IMR-90 (cell line): ENCODE results near the gene HMGCL.
A peak's percentile ranks its signal among the peaks of the same experiment; 100 is the strongest.

ENCODE experiments used
- BHLHE40 ChIP-seq: fragments of 150-350 bp; IDR thresholded peaks from 2 replicates; pipeline ENCODE4 v1.6.1; 2016; ENCODE audit warnings: mild to moderate bottlenecking, low read depth, low read length
- CEBPB ChIP-seq: IDR thresholded peaks from 2 replicates; pipeline ENCODE4 v1.6.1; 2012; ENCODE audit warnings: low read depth, low read length, improper control_type of control experiment
- CHD1 ChIP-seq: IDR thresholded peaks from 2 replicates; pipeline ENCODE4 v1.6.1; 2012; ENCODE audit warnings: low read depth, low read length, improper control_type of control experiment
- CTCF ChIP-seq: conservative IDR thresholded peaks from 2 replicates; pipeline ENCODE4 v1.5.1; 2012; ENCODE audit warnings: mild to moderate bottlenecking, low read depth, low read length, improper control_type of control experiment
- ELK1 ChIP-seq: fragments of 150-350 bp; IDR thresholded peaks from 2 replicates; pipeline ENCODE4 v1.6.1; 2016; ENCODE audit warnings: low read depth, mild to moderate bottlenecking, low read length, moderate library complexity, borderline replicate concordance
- FOS ChIP-seq: fragments of 150-350 bp; IDR thresholded peaks from 2 replicates; pipeline ENCODE4 v1.6.1; 2016; ENCODE audit warnings: low read depth, low read length
- MAFK ChIP-seq: IDR thresholded peaks from 2 replicates; pipeline ENCODE4 v1.6.1; 2012; ENCODE audit warnings: low read depth, low read length, improper control_type of control experiment
- MXI1 ChIP-seq: IDR thresholded peaks from 2 replicates; pipeline ENCODE4 v1.6.1; 2012; ENCODE audit warnings: low read depth, mild to moderate bottlenecking, low read length, moderate library complexity, borderline replicate concordance
- NFE2L2 ChIP-seq: fragments of 150-350 bp; IDR thresholded peaks from 2 replicates; pipeline ENCODE4 v1.6.1; 2016; ENCODE audit warnings: low read depth, mild to moderate bottlenecking, low read length
- POLR2A ChIP-seq: IDR thresholded peaks from 2 replicates; pipeline ENCODE4 v1.6.1; 2012; ENCODE audit warnings: mild to moderate bottlenecking, low read depth, low read length
- RCOR1 ChIP-seq: IDR thresholded peaks from 2 replicates; pipeline ENCODE4 v1.6.1; 2012; ENCODE audit warnings: mild to moderate bottlenecking, low read length, improper control_type of control experiment; ENCODE audit not compliant: insufficient replicate concordance
- RFX5 ChIP-seq: IDR thresholded peaks from 2 replicates; pipeline ENCODE4 v1.8.0; 2012; ENCODE audit warnings: low read depth, mild to moderate bottlenecking, low read length, moderate library complexity
- SMC3 ChIP-seq: fragments of 150-350 bp; IDR thresholded peaks from 2 replicates; pipeline ENCODE4 v1.6.1; 2016; ENCODE audit warnings: low read depth, mild to moderate bottlenecking, antibody characterized with exemption, low read length, moderate library complexity

- TF ChIP-seq CTCF, result no peak
- peak; percentile 89 for TF ChIP-seq POLR2A
- TF ChIP-seq RFX5, result no peak
- TF ChIP-seq CHD1, result no peak
- no peak for TF ChIP-seq SMC3
- TF ChIP-seq FOS, result no peak
- peak; percentile 72; the same call in 1 of the 2 replicates for TF ChIP-seq CEBPB
- TF ChIP-seq NFE2L2, result no peak
- TF ChIP-seq MAFK, result no peak
- no peak for TF ChIP-seq RCOR1
- peak; percentile 73 for TF ChIP-seq MXI1
- TF ChIP-seq ELK1, result no peak
- TF ChIP-seq BHLHE40, result no peak
These were observed 47.0 kb downstream of the HMGCL start, which contains the start of gene PITHD1 for GRCh38 chr1:23777979-23778814.
